Upper lobe of right lung (tissue), 1 donor: ENCODE results near the gene LRRC72. TPM values are rescaled to one million over a fixed set of nuclear protein-coding genes. Genes with fewer than 3 reads are reported as not detected.
"Not testable (repeated sequence)": the region's sequence is repeated elsewhere in the genome, so short reads cannot be mapped to it uniquely, and the experiment has no call there.

Experiments
- ATAC-seq: fragments of 200-7000 bp; cut with Tn5 transposase; one replicate; pipeline ENCODE4 v1.9.1; 2020; ENCODE audit warnings: mild to moderate bottlenecking, moderate library complexity
- DNase-seq: peaks from one replicate; pipeline ENCODE4 v3.0.0-alpha.2; 2020
- H3K27ac ChIP-seq: fragments of 200-600 bp; one replicate; pipeline ENCODE4 v1.8.0; 2022
- H3K27me3 ChIP-seq: fragments of 200-600 bp; one replicate; pipeline ENCODE4 v1.8.0; 2022; ENCODE audit warnings: mild to moderate bottlenecking
- H3K36me3 ChIP-seq: fragments of 200-600 bp; one replicate; pipeline ENCODE4 v1.8.0; 2022
- H3K4me1 ChIP-seq: fragments of 200-600 bp; one replicate; pipeline ENCODE4 v1.8.0; 2022
- H3K4me3 ChIP-seq: fragments of 200-600 bp; one replicate; pipeline ENCODE4 v1.8.0; 2022; ENCODE audit warnings: mild to moderate bottlenecking
- H3K9me3 ChIP-seq: fragments of 200-600 bp; one replicate; pipeline ENCODE4 v1.8.0; 2022
- intact Hi-C: fragments of 100-400 bp; cut with DNase I; formaldehyde crosslinking; loops from one replicate; pipeline ENCODE4 v1.11.0; 2022
- total RNA-seq: library from RNA; stranded (reverse); fragmentation: NEBNext Ultra II Directional; extraction: Animal tissue kit (Norgen Biotek cat#: 25700); gene quantifications from one replicate; pipeline ENCODE4 v1.2.1, GENCODE V29; 2021
- TF ChIP-seq, protein P1 (sequence below): fragments of 200-600 bp; IDR thresholded peaks from one replicate; pipeline ENCODE4 v1.8.0; 2022; ENCODE audit warnings: antibody characterized with exemption
- donor health status: DM: no; HTN: yes; CAD: no; lungs with severe emphysema.

The LRRC72 gene
- total RNA-seq, 1 donor from 2014 or later: not detected

DNA sequence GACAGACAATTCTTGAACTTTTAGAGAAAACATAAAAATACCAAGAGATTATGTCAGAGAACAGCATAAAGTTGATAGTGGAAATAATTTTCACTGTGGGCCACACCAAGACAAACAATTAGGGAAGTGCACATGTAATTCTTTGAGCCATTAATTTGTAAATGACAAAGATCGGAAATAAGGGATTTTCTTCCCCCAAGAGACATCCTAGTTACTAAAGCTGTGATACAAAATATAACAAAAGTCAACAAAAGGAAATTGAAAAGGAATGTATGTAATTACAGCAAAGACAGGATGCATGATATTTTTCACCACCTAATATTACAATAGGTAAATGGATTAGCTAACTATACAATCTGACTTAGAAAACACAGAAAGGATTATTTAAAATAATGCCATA is 12.4 kb upstream of the LRRC72 start:
- intact Hi-C loops: no loop called here
- Histone ChIP-seq H3K4me3 (no peak overlapping the region), H3K36me3 (no peaks in the 10 kb centered on the region), H3K27ac (no peak overlapping the region), H3K9me3 (no peaks in the 10 kb centered on the region), H3K27me3 (no peaks in the 10 kb centered on the region), H3K4me1 (no peaks in the 10 kb centered on the region)
- TF ChIP-seq, protein P1, sequence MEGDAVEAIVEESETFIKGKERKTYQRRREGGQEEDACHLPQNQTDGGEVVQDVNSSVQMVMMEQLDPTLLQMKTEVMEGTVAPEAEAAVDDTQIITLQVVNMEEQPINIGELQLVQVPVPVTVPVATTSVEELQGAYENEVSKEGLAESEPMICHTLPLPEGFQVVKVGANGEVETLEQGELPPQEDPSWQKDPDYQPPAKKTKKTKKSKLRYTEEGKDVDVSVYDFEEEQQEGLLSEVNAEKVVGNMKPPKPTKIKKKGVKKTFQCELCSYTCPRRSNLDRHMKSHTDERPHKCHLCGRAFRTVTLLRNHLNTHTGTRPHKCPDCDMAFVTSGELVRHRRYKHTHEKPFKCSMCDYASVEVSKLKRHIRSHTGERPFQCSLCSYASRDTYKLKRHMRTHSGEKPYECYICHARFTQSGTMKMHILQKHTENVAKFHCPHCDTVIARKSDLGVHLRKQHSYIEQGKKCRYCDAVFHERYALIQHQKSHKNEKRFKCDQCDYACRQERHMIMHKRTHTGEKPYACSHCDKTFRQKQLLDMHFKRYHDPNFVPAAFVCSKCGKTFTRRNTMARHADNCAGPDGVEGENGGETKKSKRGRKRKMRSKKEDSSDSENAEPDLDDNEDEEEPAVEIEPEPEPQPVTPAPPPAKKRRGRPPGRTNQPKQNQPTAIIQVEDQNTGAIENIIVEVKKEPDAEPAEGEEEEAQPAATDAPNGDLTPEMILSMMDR: no peak
- ATAC-seq (no peak), DNase-seq (no peak)

DNA sequence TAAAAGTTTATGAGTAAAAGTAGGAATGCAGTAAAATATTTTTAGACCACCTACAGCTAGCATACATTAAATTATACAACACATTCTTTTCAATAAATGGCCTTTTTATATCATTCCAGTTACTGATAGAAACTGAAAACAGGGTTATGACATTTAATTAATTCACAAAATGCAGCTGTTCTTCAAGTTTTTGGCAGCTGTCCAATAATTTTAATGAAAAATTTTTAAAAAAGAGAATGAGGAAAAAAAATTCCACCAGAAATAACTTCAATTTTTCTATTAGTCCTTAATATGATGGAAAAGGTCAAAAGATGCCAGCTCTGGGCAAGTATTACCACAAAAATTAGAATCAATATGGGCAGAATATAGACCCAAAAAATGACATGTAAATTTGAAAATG is 11.9 kb upstream of the LRRC72 start:
- H3K27me3 ChIP-seq: no peaks in the 10 kb centered on the region
- TF ChIP-seq, protein P1: no peak
- intact Hi-C loops: no loop called here
- H3K9me3 ChIP-seq: no peaks in the 10 kb centered on the region
- ATAC-seq (no peak), DNase-seq (no peak)
- no peaks in the 10 kb centered on the region for H3K36me3 ChIP-seq
- no peak overlapping the region for H3K4me3 ChIP-seq
- H3K27ac ChIP-seq: no peak overlapping the region
- no peaks in the 10 kb centered on the region for H3K4me1 ChIP-seq

DNA sequence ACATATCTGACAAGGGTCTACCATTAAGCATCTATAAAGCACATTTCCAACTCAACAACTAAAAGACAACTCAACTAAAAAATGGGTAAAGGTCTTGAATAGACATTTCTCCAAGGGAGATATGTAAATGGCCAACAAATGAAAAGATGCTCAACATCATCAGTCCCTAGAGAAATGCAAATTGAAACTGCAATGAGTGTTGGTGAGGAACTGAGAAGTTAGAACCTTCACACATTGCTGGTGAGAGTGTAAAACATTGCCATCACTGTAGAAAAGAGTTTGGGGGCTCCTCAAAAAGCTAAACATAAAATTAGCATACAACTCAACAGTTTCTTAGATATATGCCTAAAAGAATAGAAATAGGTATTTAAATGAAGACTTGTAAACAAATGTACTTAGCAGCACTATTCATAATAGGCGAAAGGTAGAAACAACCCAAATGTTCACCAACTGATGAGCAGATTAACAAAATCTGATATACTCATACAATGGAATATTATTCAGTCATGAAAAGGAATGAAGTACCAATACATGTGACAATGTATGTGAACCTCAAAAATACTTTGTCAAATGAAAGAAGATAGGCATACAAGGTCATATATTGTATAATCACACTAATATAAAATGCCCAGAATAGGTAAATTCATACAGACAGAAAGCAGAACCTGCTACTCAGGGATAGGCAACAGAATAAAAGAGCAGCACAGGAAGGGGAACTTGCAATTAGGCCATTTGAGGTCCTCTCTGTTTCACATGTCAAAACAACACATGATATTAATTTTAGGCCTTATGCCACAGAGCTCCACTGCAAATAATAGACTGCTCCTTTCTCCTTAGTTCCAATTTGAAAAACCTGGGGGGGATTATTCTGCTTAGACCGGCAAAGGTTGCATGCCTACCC is 10.6 kb upstream of the LRRC72 start:
- intact Hi-C loops: no loop called here
- H3K4me1 ChIP-seq: no peaks in the 10 kb centered on the region
- no peak for DNase-seq
- no peak overlapping the region for H3K27ac ChIP-seq
- H3K27me3 ChIP-seq: no peaks in the 10 kb centered on the region
- H3K9me3 ChIP-seq: no peaks in the 10 kb centered on the region
- H3K4me3 ChIP-seq: no peak overlapping the region
- no peak for ATAC-seq
- TF ChIP-seq, protein P1: no peak
- no peaks in the 10 kb centered on the region for H3K36me3 ChIP-seq

DNA sequence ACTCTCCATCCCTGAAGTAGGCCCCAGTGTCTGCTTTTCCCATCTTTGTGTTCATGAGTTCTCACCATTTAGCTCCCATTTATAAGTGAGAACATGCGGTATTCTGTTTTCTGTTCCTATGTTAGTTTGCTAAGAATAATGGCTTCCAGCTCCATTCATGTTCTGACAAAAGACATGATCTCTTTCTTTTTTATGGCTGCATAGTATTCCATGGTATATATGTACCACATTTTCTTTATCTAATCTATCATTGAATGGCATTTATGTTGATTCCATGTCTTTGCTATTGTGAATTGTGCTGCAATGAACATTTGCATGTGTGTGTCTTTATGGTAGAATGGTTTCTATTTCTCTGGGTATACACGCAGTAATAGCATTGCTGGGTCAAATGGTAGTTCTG is 6.6 kb upstream of the LRRC72 start:
- H3K27ac ChIP-seq, H3K4me3 ChIP-seq, DNase-seq, ATAC-seq, H3K36me3 ChIP-seq, H3K4me1 ChIP-seq, H3K9me3 ChIP-seq, H3K27me3 ChIP-seq, intact Hi-C loops: not testable (repeated sequence)

DNA sequence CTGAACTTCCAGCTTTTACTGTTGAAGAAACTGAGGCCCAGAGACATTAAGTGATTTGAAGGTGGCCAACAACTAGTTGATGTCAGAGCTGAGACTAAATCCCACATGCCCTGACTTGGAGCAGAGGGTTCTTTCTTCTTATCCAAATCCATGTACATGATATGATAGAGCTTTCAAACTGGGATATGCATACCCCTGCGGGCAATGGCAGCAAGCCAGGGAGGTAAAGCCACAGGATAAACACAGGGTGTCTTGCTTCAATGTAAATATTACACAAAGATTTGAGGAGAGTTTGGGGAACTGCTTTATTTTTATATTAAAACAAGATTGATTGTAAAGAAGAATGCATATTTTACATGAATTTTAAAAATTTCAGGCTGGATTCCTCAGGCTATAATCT is 2.3 kb upstream of the LRRC72 start:
- H3K9me3 ChIP-seq: no peaks in the 10 kb centered on the region
- H3K27me3 ChIP-seq: no peaks in the 10 kb centered on the region
- intact Hi-C loops: no loop called here
- no peak for DNase-seq
- no peak overlapping the region for H3K4me3 ChIP-seq
- H3K36me3 ChIP-seq: no peaks in the 10 kb centered on the region
- no peaks in the 10 kb centered on the region for H3K4me1 ChIP-seq
- H3K27ac ChIP-seq: no peak overlapping the region
- TF ChIP-seq, protein P1: no peak
- no peak for ATAC-seq

DNA sequence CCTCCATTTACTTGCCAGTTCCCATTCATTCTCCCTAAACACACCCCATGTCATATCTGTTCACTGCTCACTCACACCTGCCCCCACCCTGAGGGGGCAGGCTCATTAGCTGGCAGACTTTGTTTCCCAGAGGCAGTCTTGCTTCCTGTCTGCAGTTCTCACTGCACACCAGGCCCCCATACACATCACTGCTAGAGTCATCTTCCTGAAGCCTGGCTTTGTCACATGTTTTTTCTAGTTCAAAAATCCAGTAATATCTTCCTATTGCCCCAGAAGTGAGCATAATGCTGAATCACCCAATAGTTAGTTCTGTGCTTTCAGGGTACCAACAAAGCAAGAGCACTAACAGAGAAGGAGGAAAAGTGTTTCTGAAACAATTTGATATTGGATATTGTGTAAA is 1.9 kb downstream of the LRRC72 start:
- intact Hi-C loops: no loop called here
- no peaks in the 10 kb centered on the region for H3K27me3 ChIP-seq
- H3K36me3 ChIP-seq: no peaks in the 10 kb centered on the region
- no peak for DNase-seq
- ATAC-seq: no peak
- H3K4me1 ChIP-seq: no peaks in the 10 kb centered on the region
- H3K4me3 ChIP-seq: no peak overlapping the region
- H3K9me3 ChIP-seq: no peaks in the 10 kb centered on the region
- TF ChIP-seq, protein P1: no peak
- H3K27ac ChIP-seq: no peak overlapping the region
